HL-60 (cell line): ENCODE data around the gene C11orf91.

Source experiments
- DNase-seq, 2 experiments: peaks; one replicate each; pipeline ENCODE4 v3.0.0-alpha.2; 2010 to 2020; ENCODE audit warnings: low read depth in 1 of 2, low spot score in 1 of 2
- H3K27ac ChIP-seq: fragments of 250-450 bp; sonication (Bioruptor Pico); replicated peaks from 2 replicates; pipeline ENCODE4 v1.5.1; 2020; ENCODE audit warnings: mild to moderate bottlenecking, moderate library complexity
- H3K27me3 ChIP-seq: fragments of 250-450 bp; sonication (Bioruptor Pico); 2 replicates; pipeline ENCODE4 v1.5.1; 2021; ENCODE audit warnings: mild to moderate bottlenecking, moderate library complexity; ENCODE audit not compliant: insufficient read depth, poor library complexity, severe bottlenecking
- H3K4me3 ChIP-seq: replicated peaks from 2 replicates; pipeline ENCODE4 v1.5.1; 2011; ENCODE audit warnings: mild to moderate bottlenecking, control low read depth, low read length; ENCODE audit not compliant: insufficient read depth
- CTCF ChIP-seq: IDR thresholded peaks from one replicate; pipeline ENCODE4 v1.5.1; 2011; ENCODE audit warnings: low read length, control low read depth, inconsistent platforms; ENCODE audit not compliant: insufficient read depth
- GABPA ChIP-seq: IDR thresholded peaks from 2 replicates; pipeline ENCODE4 v1.6.1; 2012; ENCODE audit warnings: low read depth
- POLR2AphosphoS5 ChIP-seq: IDR thresholded peaks from 2 replicates; pipeline ENCODE4 v1.6.1; 2012; ENCODE audit warnings: low read depth
- REST ChIP-seq: IDR thresholded peaks from 2 replicates; pipeline ENCODE4 v1.6.1; 2012; ENCODE audit warnings: low read depth; ENCODE audit not compliant: insufficient replicate concordance
- SPI1 ChIP-seq: IDR thresholded peaks from 2 replicates; pipeline ENCODE4 v1.6.1; 2012; ENCODE audit warnings: low read depth, mild to moderate bottlenecking, borderline replicate concordance

Gene C11orf91

DNA sequence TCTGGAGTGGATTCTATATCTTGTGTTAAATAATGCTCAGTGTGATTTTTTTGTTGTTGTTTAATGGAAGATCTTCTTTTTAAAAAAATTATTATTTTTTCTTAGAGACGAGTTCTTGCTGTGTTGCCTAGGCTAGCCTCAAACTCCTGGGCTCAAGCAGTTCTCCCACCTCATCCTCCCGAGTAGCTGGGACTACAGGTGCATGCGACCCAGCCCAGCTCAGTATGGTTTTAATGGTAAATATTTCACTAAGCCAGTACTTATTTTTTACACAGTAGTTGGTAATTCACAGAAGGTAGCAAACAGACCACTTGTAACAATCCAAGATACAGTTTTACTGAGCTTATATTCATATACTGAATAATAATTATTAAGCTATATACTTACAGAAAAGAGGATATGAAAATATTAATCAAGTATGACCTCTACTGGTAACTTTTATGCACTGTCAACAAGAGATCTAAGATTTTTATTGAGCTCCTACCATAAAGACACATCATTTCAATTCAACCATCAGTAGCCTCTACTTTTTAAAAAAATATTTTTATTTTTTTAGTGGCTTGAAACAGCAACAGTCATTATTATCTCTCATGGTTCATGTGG lies 41.7 kb upstream of the C11orf91 start:
- Histone ChIP-seq H3K27me3 (no peaks in the 10 kb centered on the region), H3K27ac (no peak overlapping the region), H3K4me3 (no peak overlapping the region)
- no peak for DNase-seq
- TF ChIP-seq SPI1 = no peak
- no peak for TF ChIP-seq REST
- TF ChIP-seq CTCF = peak; percentile 37

GRCh38 chr11:33741806-33742205 lies 41.2 kb upstream of the C11orf91 start:
- DNase-seq = no peak
- Histone ChIP-seq H3K27me3 (no peaks in the 10 kb centered on the region), H3K4me3 (no peak overlapping the region), H3K27ac (no peak overlapping the region)
- no peak for TF ChIP-seq REST
- TF ChIP-seq POLR2AphosphoS5 = no peak
- no peak for TF ChIP-seq SPI1
- TF ChIP-seq GABPA = no peak
- TF ChIP-seq CTCF = no peak

DNA sequence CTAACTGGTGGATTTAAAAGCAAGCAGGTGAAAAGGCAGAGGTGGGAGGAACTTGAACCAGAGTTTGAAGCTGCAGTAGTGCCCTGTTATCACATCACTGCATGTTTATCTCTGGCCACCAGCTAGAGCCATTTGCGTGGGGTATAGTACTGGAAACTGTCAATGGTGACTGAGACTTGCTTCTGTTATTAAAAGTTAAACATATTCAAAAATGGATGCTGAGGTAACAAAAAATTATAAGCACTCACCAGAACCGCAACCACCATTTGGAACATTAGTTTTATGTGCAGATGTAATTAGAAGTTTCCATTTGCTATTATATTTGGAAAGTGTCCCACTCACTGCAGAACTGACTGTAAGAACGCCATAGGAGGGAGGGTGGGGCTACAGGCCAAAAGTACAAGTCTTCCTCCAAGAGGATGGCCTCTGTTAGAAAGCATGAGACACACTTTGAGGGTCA lies 36.8 kb upstream of the C11orf91 start:
- no peak for TF ChIP-seq REST
- TF ChIP-seq SPI1 = no peak
- no peak for TF ChIP-seq CTCF
- TF ChIP-seq GABPA = no peak
- no peak for TF ChIP-seq POLR2AphosphoS5
- Histone ChIP-seq H3K4me3 (no peak overlapping the region), H3K27ac (no peak overlapping the region), H3K27me3 (no peaks in the 10 kb centered on the region)
- no peak for DNase-seq
